B cell (primary cell): ENCODE measurements around the gene IL18R1. TPM values are rescaled to one million over a fixed set of nuclear protein-coding genes. Genes with fewer than 3 reads are reported as not detected.

Source experiments
- ATAC-seq: fragments of 200-7000 bp; cut with Tn5 transposase; one replicate; pipeline ENCODE4 v1.10.0; 2021; ENCODE audit warnings: low read depth, mild to moderate bottlenecking, moderate number of reproducible peaks, moderate library complexity
- CTCF ChIA-PET: fragments of 350-600 bp; sonication (Branson Sonifier 250); formaldehyde crosslinking; loops from one replicate; lab custom pipeline; 2021; ENCODE audit warnings: antibody characterized with exemption, inconsistent platforms; lab: Charles Lee
- POLR2A ChIA-PET: fragments of 350-600 bp; sonication (Branson Sonifier 250); formaldehyde crosslinking; loops from one replicate; lab custom pipeline; 2021; ENCODE audit warnings: antibody characterized with exemption; lab: Charles Lee
- DNase-seq: peaks from one replicate; pipeline ENCODE4 v3.0.0; 2013
- H2AFZ ChIP-seq: 2 replicates; pipeline ENCODE4 v1.6.1; 2012; ENCODE audit warnings: mild to moderate bottlenecking, low read depth, low read length; ENCODE audit not compliant: insufficient read depth, poor library complexity, severe bottlenecking
- H3K27ac ChIP-seq, 2 donors: 1 replicate in 1 of 2; 2 replicates in 1 of 2; pipeline ENCODE4 v1.5.1; 2012 to 2013; ENCODE audit warnings: low read length in 2 of 2, mild to moderate bottlenecking in 2 of 2, moderate library complexity in 1 of 2
- H3K27me3 ChIP-seq, 4 experiments: fragments of 200-600 bp in 1 of 4; sonication (generic) in 1 of 4; replicated peaks in 1 of 4; 1 replicate in 2 of 4; 2 replicates in 2 of 4; pipeline versions ENCODE4 v1.6.1 to v1.7.0; 2013 to 2016; ENCODE audit warnings: low read length in 3 of 4, mild to moderate bottlenecking in 2 of 4, mixed read lengths in 1 of 4, moderate library complexity in 1 of 4; ENCODE audit not compliant: insufficient read depth in 4 of 4, control insufficient read depth in 3 of 4; ENCODE audit errors: control extremely low read depth in 1 of 4
- H3K36me3 ChIP-seq, 2 experiments: replicated peaks in 1 of 2; 1 replicate in 1 of 2; 2 replicates in 1 of 2; pipeline versions ENCODE4 v1.6.1 to v1.7.1; 2013; ENCODE audit warnings: low read length in 1 of 2; ENCODE audit not compliant: insufficient read depth in 2 of 2, control insufficient read depth in 1 of 2; ENCODE audit errors: control extremely low read depth in 1 of 2, extremely low read depth in 1 of 2
- H3K4me1 ChIP-seq, 2 donors: fragments of 200-600 bp in 1 of 2; sonication (generic) in 1 of 2; 1 replicate in 1 of 2; 2 replicates in 1 of 2; pipeline versions ENCODE4 v1.5.1 to v1.6.1; 2013 to 2017; ENCODE audit warnings: low read length in 2 of 2; ENCODE audit not compliant: control insufficient read depth in 2 of 2, insufficient read depth in 2 of 2
- H3K4me2 ChIP-seq: replicated peaks from 2 replicates; pipeline ENCODE3; 2012; ENCODE audit warnings: mild to moderate bottlenecking, low read depth, low read length; ENCODE audit not compliant: poor library complexity, severe bottlenecking
- H3K4me3 ChIP-seq, 5 experiments: fragments of 200-600 bp in 1 of 5; sonication (generic) in 1 of 5; 1 replicate in 3 of 5; 2 replicates in 2 of 5; pipeline versions ENCODE4 v1.5.1 to v1.7.0; 2011 to 2016; ENCODE audit warnings: low read length in 4 of 5, mild to moderate bottlenecking in 4 of 5, low read depth in 2 of 5, control low read depth in 1 of 5, moderate library complexity in 1 of 5; ENCODE audit not compliant: insufficient read depth in 1 of 5; ENCODE audit errors: control extremely low read depth in 1 of 5, extremely low read depth in 1 of 5
- H3K79me2 ChIP-seq: fragments of 200-600 bp; sonication (generic); one replicate; pipeline ENCODE4 v1.6.0; 2016; ENCODE audit warnings: low read length; ENCODE audit not compliant: control insufficient read depth, insufficient read depth
- H3K9ac ChIP-seq: fragments of 200-600 bp; sonication (generic); 2 replicates; pipeline ENCODE4 v1.6.1; 2017; ENCODE audit warnings: mild to moderate bottlenecking, low read length, moderate library complexity
- H3K9me3 ChIP-seq, 3 donors: one replicate each; pipeline versions ENCODE4 v1.6.1 to v1.7.1; 2013; ENCODE audit warnings: low read length in 2 of 3; ENCODE audit not compliant: control insufficient read depth in 2 of 3, insufficient read depth in 1 of 3; ENCODE audit errors: control extremely low read depth in 1 of 3
- H4K20me1 ChIP-seq: 2 replicates; pipeline ENCODE4 v1.6.0; 2012; ENCODE audit warnings: mild to moderate bottlenecking, low read length; ENCODE audit not compliant: insufficient read depth, control insufficient read depth, poor library complexity, severe bottlenecking
- H3K27ac Mint-ChIP-seq: one replicate; pipeline ENCODE4 v1.8.0; 2021; ENCODE audit warnings: mixed read lengths
- H3K27me3 Mint-ChIP-seq: one replicate; pipeline ENCODE4 v1.8.0; 2021; ENCODE audit warnings: mixed read lengths
- H3K4me1 Mint-ChIP-seq: one replicate; pipeline ENCODE4 v1.8.0; 2021; ENCODE audit warnings: mixed read lengths
- H3K4me3 Mint-ChIP-seq: one replicate; pipeline ENCODE4 v1.8.0; 2021; ENCODE audit warnings: mixed read lengths
- H3K9me3 Mint-ChIP-seq: one replicate; pipeline ENCODE4 v1.8.0; 2022; ENCODE audit warnings: mixed read lengths; ENCODE audit not compliant: insufficient read depth
- CTCF ChIP-seq: fragments of 200-600 bp; IDR thresholded peaks from one replicate; pipeline ENCODE4 v1.8.0; 2022; ENCODE audit warnings: antibody characterized with exemption, mild to moderate bottlenecking
- EZH2 ChIP-seq: IDR thresholded peaks from 2 replicates; pipeline ENCODE4 v1.6.1; 2012; ENCODE audit warnings: borderline replicate concordance, low read depth, mild to moderate bottlenecking, moderate library complexity, low read length; ENCODE audit not compliant: insufficient read depth, poor library complexity, severe bottlenecking
- WGBS: methylation state at CpG from one replicate; pipeline ENCODE4 v1.1.5; 2013; ENCODE audit warnings: missing lambda C conversion rate; ENCODE audit not compliant: insufficient coverage; 5-methylcytosine and 5-hydroxymethylcytosine counted together
- intact Hi-C: fragments of 100-400 bp; cut with micrococcal nuclease; formaldehyde crosslinking; loops from one replicate; pipeline ENCODE4 v1.10.0; 2022
- polyA plus RNA-seq: library from polyadenylated mRNA; depleted of rRNA; stranded (reverse); fragments of >200 nt; gene quantifications from 2 replicates; pipeline ENCODE4 v1.2.3, GENCODE V29; 2012
- small RNA-seq: library from RNA; depleted of rRNA; stranded (forward); fragments of <200 nt; gene quantifications from one replicate; pipeline ENCODE3, GENCODE V24; 2012; ENCODE audit warnings: low replicate concordance, low read depth; ENCODE audit not compliant: insufficient read length
- total RNA-seq, 2 donors: library from RNA; stranded (reverse); fragments of 120-200 nt in 1 of 2; gene quantifications; 1 replicate in 1 of 2; 2 replicates in 1 of 2; pipeline versions ENCODE4 v1.2.3 to v1.2.4, GENCODE V29; 2013 to 2022

The IL18R1 gene
- total and polyA plus RNA-seq, 2 donors (not counting 1 experiment from before 2014, with no cell fraction given): 1.1 TPM

GRCh38 chr2:102446936-102447335 lies 91.3 kb downstream of the IL18R1 start:
- Mint-ChIP-seq H3K4me1 (peaks cover 3% of the 10 kb centered on the region), H3K27me3 (peaks cover 4% of the 10 kb centered on the region), H3K4me3 (no peak overlapping the region), H3K9me3 (no peaks in the 10 kb centered on the region), H3K27ac (no peak overlapping the region)
- ATAC-seq (no peak), DNase-seq (no peak)
- Histone ChIP-seq H3K27ac (no peak overlapping the region), H3K4me3 (no peak overlapping the region), H3K27me3 (no peaks in the 10 kb centered on the region), H3K9ac (no peak overlapping the region), H3K79me2 (no peaks in the 10 kb centered on the region), H3K36me3 (no peaks in the 10 kb centered on the region), H3K4me1 (peaks cover 0 to 5% of the 10 kb centered on the region in 2 donors), H3K9me3 (no peaks in the 10 kb centered on the region), H3K4me2 (no peak overlapping the region), H4K20me1 (no peaks in the 10 kb centered on the region), H2AFZ (no peak overlapping the region)
- intact Hi-C loops: loop anchor here (10.0 kb wide), 1 partner anchor 1102 kb away; no protein-coding TSS in a partner anchor
- ChIA-PET CTCF (interaction anchor here (0.7 to 4.0 kb wide), 3 partner anchors 195 to 427 kb away, joined by 3 to 17 read pairs (median 5); no protein-coding TSS in a partner anchor), POLR2A (no interaction called here)
- 92% methylated on average over 8 of the region's 9 CpGs for WGBS
- TF ChIP-seq EZH2 (no peak), CTCF (no peak)

Small RNA genes lying within 50 kb of the gene (small RNA-seq; reads per million reads assigned to genes)
- not detected for gene MIR4772

Other genes with a start within 250 kb of the IL18R1 start
- not detected in 2 replicates for gene IL1R1, start 213.1 kb upstream of the IL18R1 start, total RNA-seq
- gene IL1R1, start 213.1 kb upstream of the IL18R1 start, polyA plus RNA-seq: 0.14 TPM in 1 of 2 replicates, not detected in the other
- not detected in 2 replicates for gene IL1RL2, start 168.8 kb upstream of the IL18R1 start, total RNA-seq
- gene IL1RL2, start 168.8 kb upstream of the IL18R1 start, polyA plus RNA-seq: not detected in 2 replicates
- not detected in 2 replicates for gene IL1RL1, start 44.2 kb upstream of the IL18R1 start, total RNA-seq
- not detected in 2 replicates for gene IL1RL1, start 44.2 kb upstream of the IL18R1 start, polyA plus RNA-seq
- 0.61 and 1.4 TPM in 2 replicates for gene IL18RAP, start 67.4 kb downstream of the IL18R1 start, total RNA-seq
- gene IL18RAP, start 67.4 kb downstream of the IL18R1 start, polyA plus RNA-seq: 0.22 and 0.33 TPM in 2 replicates
- gene SLC9A4, start 117.4 kb downstream of the IL18R1 start, total RNA-seq: 0.07 and 0.20 TPM in 2 replicates
- not detected in 2 replicates for gene SLC9A4, start 117.4 kb downstream of the IL18R1 start, polyA plus RNA-seq